ENCODE measurements around the gene UBALD1. TPM values are rescaled to one million over a fixed set of nuclear protein-coding genes. Genes with fewer than 3 reads are reported as not detected.

UBALD1 gene
- total and polyA plus RNA-seq, 4 donors, result 6.6 to 43.2 (median 29.4) TPM

GRCh38 chr16:4624827-4625559, 10.3 kb upstream of the UBALD1 start:
- 0 to 1% methylated on average over 64 to 80 of the region's 80 CpGs for WGBS, 2 donors
- peaks cover 0 to 7% (median 0%) of the 10 kb centered on the region in 4 donors for H3K36me3 ChIP-seq (ENCODE audit: control insufficient read depth in 4 of 4, insufficient read depth in 4 of 4, low read length in 4 of 4)

GRCh38 chr16:4624015-4624826, 9.5 kb upstream of the UBALD1 start, which contains the start of gene MGRN1:
TSS of gene MGRN1 (plus strand) at chr16:4624826. CDS start at chr16:4624961, 135 bp downstream.
- peak within 1 kb of the TSS; percentile 66 to 85 for H3K9ac ChIP-seq (ENCODE audit: insufficient read depth in 1 of 2, low read length in 2 of 2)
- TF ChIP-seq CTCF (IDR thresholded peaks at IDR 0.05; ENCODE audit: control extremely low read depth, extremely low read depth), result peak; percentile 74
- H3K9me3 ChIP-seq (ENCODE audit: control insufficient read depth in 4 of 4, insufficient read depth in 3 of 4, low read length in 3 of 4), result no peaks in the 10 kb centered on the region
- no peaks in the 10 kb centered on the region for H3K27me3 ChIP-seq (ENCODE audit: control insufficient read depth in 3 of 3, insufficient read depth in 3 of 3, low read length in 2 of 3)
- H3K36me3 ChIP-seq (ENCODE audit: control insufficient read depth in 4 of 4, insufficient read depth in 4 of 4, low read length in 4 of 4), result peaks cover 0 to 7% (median 0%) of the 10 kb centered on the region in 4 donors
- DNase-seq (peak; percentile 98 to 99 (median 99)), ATAC-seq (ENCODE audit: insufficient read depth, low FRiP score) (peak; percentile 97)
- 7 to 8% methylated on average over 40 to 42 of the region's 42 CpGs for WGBS, 2 donors
- H3K4me1 ChIP-seq (ENCODE audit: control insufficient read depth in 5 of 5, insufficient read depth in 5 of 5, low read length in 5 of 5), result peaks cover 0 to 14% (median 11%) of the 10 kb centered on the region in 5 donors
- peak within 1 kb of the TSS; percentile 98 to 99 for H3K27ac ChIP-seq (ENCODE audit: low read depth in 1 of 2, low read length in 1 of 2)
- H3K4me3 ChIP-seq, result peak within 1 kb of the TSS; percentile 94

More at GRCh38 chr16:4624827-4625559, 10.3 kb upstream of the UBALD1 start:
- no peak for TF ChIP-seq CTCF (IDR thresholded peaks at IDR 0.05; ENCODE audit: control extremely low read depth, extremely low read depth)
- Histone ChIP-seq H3K27ac (ENCODE audit: low read depth in 1 of 2, low read length in 1 of 2) (peak overlapping the region; percentile 98 to 99), H3K4me3 (peak overlapping the region; percentile 94), H3K9me3 (ENCODE audit: control insufficient read depth in 4 of 4, insufficient read depth in 3 of 4, low read length in 3 of 4) (no peaks in the 10 kb centered on the region), H3K4me1 (ENCODE audit: control insufficient read depth in 5 of 5, insufficient read depth in 5 of 5, low read length in 5 of 5) (peaks cover 0 to 14% (median 11%) of the 10 kb centered on the region in 5 donors), H3K9ac (ENCODE audit: insufficient read depth in 1 of 2, low read length in 2 of 2) (peak overlapping the region; percentile 66 to 85), H3K27me3 (ENCODE audit: control insufficient read depth in 3 of 3, insufficient read depth in 3 of 3, low read length in 2 of 3) (no peaks in the 10 kb centered on the region)
- DNase-seq (peak; percentile 59 to 75 (median 69)), ATAC-seq (ENCODE audit: insufficient read depth, low FRiP score) (peak; percentile 28)

GRCh38 chr16:4623593-4623992, 8.9 kb upstream of the UBALD1 start:
- no peaks in the 10 kb centered on the region for H3K27me3 ChIP-seq (ENCODE audit: control insufficient read depth in 3 of 3, insufficient read depth in 3 of 3, low read length in 2 of 3)
- WGBS, 2 donors, result 52 to 69% methylated on average over 7 of the region's 7 CpGs
- H3K9me3 ChIP-seq (ENCODE audit: control insufficient read depth in 4 of 4, insufficient read depth in 3 of 4, low read length in 3 of 4), result no peaks in the 10 kb centered on the region
- no peak for TF ChIP-seq CTCF (IDR thresholded peaks at IDR 0.05; ENCODE audit: control extremely low read depth, extremely low read depth)
- ATAC-seq (ENCODE audit: insufficient read depth, low FRiP score) (no peak), DNase-seq (no peak)
- no peak overlapping the region for H3K9ac ChIP-seq (ENCODE audit: insufficient read depth in 1 of 2, low read length in 2 of 2)
- H3K4me3 ChIP-seq, result no peak overlapping the region
- H3K4me1 ChIP-seq (ENCODE audit: control insufficient read depth in 5 of 5, insufficient read depth in 5 of 5, low read length in 5 of 5), result peaks cover 4 to 14% (median 11%) of the 10 kb centered on the region in 5 donors
- H3K27ac ChIP-seq (ENCODE audit: low read depth in 1 of 2, low read length in 1 of 2), result peak overlapping the region in 1 of 2 donors; percentile 99
- peaks cover 0 to 7% (median 0%) of the 10 kb centered on the region in 4 donors for H3K36me3 ChIP-seq (ENCODE audit: control insufficient read depth in 4 of 4, insufficient read depth in 4 of 4, low read length in 4 of 4)
